GM23338 (cell line): ENCODE results near the gene FGF1.

ENCODE experiments used
- CREB1 ChIP-seq: fragments of 250-450 bp; sonication (Bioruptor Pico); IDR thresholded peaks from 2 replicates; pipeline ENCODE4 v1.5.0; 2020; ENCODE audit warnings: low read depth, mild to moderate bottlenecking, moderate library complexity
- EZH2 ChIP-seq: fragments of 200-600 bp; sonication (generic); IDR thresholded peaks from one replicate; pipeline ENCODE4 v1.8.0; 2017; ENCODE audit warnings: antibody characterized with exemption, mild to moderate bottlenecking, low read depth; ENCODE audit not compliant: unreplicated experiment
- EZH2phosphoT487 ChIP-seq: fragments of 200-600 bp; sonication (generic); IDR thresholded peaks from one replicate; pipeline ENCODE4 v1.8.1; 2018; ENCODE audit warnings: antibody characterized with exemption; ENCODE audit not compliant: unreplicated experiment
- JUNB ChIP-seq: IDR thresholded peaks from one replicate; pipeline ENCODE4 v1.6.1; 2016; ENCODE audit warnings: antibody characterized with exemption; ENCODE audit not compliant: unreplicated experiment
- NANOG ChIP-seq: IDR thresholded peaks from 2 replicates; pipeline ENCODE4 v1.6.1; 2016; ENCODE audit warnings: antibody characterized with exemption, borderline replicate concordance
- POLR2AphosphoS5 ChIP-seq: IDR thresholded peaks from 2 replicates; pipeline ENCODE4 v1.6.1; 2016; ENCODE audit warnings: antibody characterized with exemption, low read depth
- ZNF331 ChIP-seq: fragments of 250-450 bp; sonication (Bioruptor Pico); IDR thresholded peaks from 2 replicates; pipeline ENCODE4 v1.5.0; 2020; ENCODE audit warnings: low read depth, mild to moderate bottlenecking, moderate library complexity
- TF ChIP-seq, protein P1 (sequence below), 2 experiments: fragments of 200-600 bp in 1 of 2; sonication (generic) in 1 of 2; conservative IDR thresholded peaks; 2 replicates each; pipeline versions ENCODE4 v1.5.1 to v1.6.1; 2016 to 2017; ENCODE audit warnings: antibody characterized with exemption in 2 of 2, low read depth in 2 of 2, mild to moderate bottlenecking in 2 of 2, moderate library complexity in 1 of 2
- TF ChIP-seq, protein P2 (sequence below): IDR thresholded peaks from one replicate; pipeline ENCODE4 v1.6.1; 2018; ENCODE audit warnings: antibody characterized with exemption; ENCODE audit not compliant: unreplicated experiment
- TF ChIP-seq, protein P3 (sequence below): IDR thresholded peaks from 2 replicates; pipeline ENCODE4 v1.6.1; 2016; ENCODE audit warnings: antibody characterized with exemption

DNA sequence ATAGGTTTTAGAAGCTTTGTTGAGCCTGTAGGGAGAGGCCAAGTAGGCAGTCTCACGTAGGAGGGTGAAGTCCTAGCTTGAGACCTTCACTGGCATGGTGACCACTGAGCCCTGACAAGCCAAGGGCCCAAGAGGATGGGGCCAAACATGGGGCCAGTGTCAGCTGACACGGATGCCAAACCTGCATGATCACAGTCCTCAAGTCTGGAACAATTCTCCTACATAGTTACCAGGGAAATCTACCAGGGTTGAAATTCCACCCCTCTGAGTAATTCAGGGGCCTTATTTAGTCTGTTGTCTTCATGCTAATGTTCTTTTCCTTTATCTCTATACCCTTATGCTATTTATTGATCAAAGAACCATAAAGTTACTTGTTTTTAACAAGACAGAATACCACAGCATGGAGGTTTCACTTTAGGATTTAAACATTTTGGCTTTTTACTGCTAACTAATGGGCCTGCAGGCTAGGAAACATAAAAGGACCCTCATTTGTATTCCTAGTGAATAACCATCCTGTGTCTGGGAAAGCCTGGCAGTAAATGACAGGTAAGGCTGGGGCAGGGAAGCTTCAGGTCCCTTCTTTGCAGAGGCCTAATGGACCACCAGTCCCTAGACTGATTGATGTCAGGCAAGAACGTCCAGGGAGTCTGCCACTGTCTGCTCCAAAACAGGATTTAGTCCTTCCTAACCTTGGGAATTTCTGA lies 140.8 kb downstream of the FGF1 start:
- TF ChIP-seq POLR2AphosphoS5 (no peak), EZH2 (no peak), EZH2phosphoT487 (no peak), JUNB (no peak), CREB1 (CRISPR knock-in tag) (no peak), ZNF331 (CRISPR knock-in tag) (no peak), NANOG (no peak)
- TF ChIP-seq, protein P1, sequence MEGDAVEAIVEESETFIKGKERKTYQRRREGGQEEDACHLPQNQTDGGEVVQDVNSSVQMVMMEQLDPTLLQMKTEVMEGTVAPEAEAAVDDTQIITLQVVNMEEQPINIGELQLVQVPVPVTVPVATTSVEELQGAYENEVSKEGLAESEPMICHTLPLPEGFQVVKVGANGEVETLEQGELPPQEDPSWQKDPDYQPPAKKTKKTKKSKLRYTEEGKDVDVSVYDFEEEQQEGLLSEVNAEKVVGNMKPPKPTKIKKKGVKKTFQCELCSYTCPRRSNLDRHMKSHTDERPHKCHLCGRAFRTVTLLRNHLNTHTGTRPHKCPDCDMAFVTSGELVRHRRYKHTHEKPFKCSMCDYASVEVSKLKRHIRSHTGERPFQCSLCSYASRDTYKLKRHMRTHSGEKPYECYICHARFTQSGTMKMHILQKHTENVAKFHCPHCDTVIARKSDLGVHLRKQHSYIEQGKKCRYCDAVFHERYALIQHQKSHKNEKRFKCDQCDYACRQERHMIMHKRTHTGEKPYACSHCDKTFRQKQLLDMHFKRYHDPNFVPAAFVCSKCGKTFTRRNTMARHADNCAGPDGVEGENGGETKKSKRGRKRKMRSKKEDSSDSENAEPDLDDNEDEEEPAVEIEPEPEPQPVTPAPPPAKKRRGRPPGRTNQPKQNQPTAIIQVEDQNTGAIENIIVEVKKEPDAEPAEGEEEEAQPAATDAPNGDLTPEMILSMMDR (conservative IDR thresholded peaks at IDR 0.05; ENCODE audit: low read depth in 2 of 2), result no peak
- TF ChIP-seq, protein P2, sequence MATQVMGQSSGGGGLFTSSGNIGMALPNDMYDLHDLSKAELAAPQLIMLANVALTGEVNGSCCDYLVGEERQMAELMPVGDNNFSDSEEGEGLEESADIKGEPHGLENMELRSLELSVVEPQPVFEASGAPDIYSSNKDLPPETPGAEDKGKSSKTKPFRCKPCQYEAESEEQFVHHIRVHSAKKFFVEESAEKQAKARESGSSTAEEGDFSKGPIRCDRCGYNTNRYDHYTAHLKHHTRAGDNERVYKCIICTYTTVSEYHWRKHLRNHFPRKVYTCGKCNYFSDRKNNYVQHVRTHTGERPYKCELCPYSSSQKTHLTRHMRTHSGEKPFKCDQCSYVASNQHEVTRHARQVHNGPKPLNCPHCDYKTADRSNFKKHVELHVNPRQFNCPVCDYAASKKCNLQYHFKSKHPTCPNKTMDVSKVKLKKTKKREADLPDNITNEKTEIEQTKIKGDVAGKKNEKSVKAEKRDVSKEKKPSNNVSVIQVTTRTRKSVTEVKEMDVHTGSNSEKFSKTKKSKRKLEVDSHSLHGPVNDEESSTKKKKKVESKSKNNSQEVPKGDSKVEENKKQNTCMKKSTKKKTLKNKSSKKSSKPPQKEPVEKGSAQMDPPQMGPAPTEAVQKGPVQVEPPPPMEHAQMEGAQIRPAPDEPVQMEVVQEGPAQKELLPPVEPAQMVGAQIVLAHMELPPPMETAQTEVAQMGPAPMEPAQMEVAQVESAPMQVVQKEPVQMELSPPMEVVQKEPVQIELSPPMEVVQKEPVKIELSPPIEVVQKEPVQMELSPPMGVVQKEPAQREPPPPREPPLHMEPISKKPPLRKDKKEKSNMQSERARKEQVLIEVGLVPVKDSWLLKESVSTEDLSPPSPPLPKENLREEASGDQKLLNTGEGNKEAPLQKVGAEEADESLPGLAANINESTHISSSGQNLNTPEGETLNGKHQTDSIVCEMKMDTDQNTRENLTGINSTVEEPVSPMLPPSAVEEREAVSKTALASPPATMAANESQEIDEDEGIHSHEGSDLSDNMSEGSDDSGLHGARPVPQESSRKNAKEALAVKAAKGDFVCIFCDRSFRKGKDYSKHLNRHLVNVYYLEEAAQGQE, result no peak
- TF ChIP-seq, protein P3, sequence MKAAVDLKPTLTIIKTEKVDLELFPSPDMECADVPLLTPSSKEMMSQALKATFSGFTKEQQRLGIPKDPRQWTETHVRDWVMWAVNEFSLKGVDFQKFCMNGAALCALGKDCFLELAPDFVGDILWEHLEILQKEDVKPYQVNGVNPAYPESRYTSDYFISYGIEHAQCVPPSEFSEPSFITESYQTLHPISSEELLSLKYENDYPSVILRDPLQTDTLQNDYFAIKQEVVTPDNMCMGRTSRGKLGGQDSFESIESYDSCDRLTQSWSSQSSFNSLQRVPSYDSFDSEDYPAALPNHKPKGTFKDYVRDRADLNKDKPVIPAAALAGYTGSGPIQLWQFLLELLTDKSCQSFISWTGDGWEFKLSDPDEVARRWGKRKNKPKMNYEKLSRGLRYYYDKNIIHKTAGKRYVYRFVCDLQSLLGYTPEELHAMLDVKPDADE, result no peak
